NT2/D1 (cell line): ENCODE measurements around the gene ABCD3.

ENCODE experiments used
- SUZ12 ChIP-seq: IDR thresholded peaks from 2 replicates; pipeline ENCODE4 v1.6.1; 2011; ENCODE audit not compliant: insufficient read length, insufficient read depth; ENCODE audit errors: extremely low read depth
- YY1 ChIP-seq: IDR thresholded peaks from 2 replicates; pipeline ENCODE4 v1.6.1; 2011; ENCODE audit not compliant: insufficient read length, insufficient read depth
- ZNF274 ChIP-seq: IDR thresholded peaks from 2 replicates; pipeline ENCODE4 v1.6.1; 2011; ENCODE audit warnings: mild to moderate bottlenecking, low read depth, low read length

DNA sequence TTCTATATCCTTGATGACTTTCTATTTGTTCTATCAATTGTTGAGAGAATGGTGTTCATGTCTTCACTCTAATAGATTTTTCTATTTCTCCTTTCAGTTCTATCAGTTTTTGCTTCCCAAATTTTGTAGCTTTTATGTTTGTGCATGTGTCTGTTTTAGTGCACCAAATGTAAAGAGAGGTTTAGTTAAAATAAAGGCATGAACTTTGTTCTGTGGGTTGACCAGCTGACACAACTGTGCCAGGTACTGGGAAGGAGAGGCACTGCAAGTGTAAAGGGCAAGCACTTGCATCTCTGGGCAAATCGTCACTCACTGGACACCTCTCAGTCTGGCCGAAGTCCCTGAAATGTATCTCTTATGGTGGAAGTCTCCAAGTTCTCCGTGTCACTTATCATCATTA, 38.6 kb upstream of the ABCD3 start:
- no peak for TF ChIP-seq YY1
- TF ChIP-seq ZNF274 = no peak
- no peak for TF ChIP-seq SUZ12
